ENCODE data around the gene VWC2L. TPM values are rescaled to one million over a fixed set of nuclear protein-coding genes. Genes with fewer than 3 reads are reported as not detected.

The VWC2L gene
- total and polyA plus RNA-seq, 10 donors: not detected

DNA sequence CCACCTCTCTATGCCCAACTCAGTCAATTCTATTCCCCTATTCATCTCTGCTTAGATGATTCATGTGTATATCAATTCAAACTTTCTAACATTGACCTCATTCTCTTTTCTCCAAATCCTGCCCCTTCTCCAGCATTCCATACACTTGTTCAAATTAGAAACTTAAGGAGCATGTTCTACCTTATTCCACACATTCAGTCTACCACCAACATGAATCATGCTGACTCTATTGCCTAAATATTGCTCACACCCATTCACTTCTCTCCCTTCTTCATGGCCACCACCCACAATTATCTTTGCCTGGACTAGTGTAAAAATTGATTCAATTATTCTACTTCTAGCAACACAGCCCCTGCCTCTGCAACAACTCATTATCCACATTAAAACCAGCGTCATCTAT is 147.5 kb downstream of the VWC2L start:
- intact Hi-C loops (cut with DNase I; ENCODE audit: low total_unique reads): no loop called here
- H3K27me3 ChIP-seq (replicated peaks in 1 of 7): no peaks in the 10 kb centered on the region
- DNase-seq: no peak
- TF ChIP-seq POLR2AphosphoS5 (IDR thresholded peaks at IDR 0.05): no peak
- TF ChIP-seq, protein P1, sequence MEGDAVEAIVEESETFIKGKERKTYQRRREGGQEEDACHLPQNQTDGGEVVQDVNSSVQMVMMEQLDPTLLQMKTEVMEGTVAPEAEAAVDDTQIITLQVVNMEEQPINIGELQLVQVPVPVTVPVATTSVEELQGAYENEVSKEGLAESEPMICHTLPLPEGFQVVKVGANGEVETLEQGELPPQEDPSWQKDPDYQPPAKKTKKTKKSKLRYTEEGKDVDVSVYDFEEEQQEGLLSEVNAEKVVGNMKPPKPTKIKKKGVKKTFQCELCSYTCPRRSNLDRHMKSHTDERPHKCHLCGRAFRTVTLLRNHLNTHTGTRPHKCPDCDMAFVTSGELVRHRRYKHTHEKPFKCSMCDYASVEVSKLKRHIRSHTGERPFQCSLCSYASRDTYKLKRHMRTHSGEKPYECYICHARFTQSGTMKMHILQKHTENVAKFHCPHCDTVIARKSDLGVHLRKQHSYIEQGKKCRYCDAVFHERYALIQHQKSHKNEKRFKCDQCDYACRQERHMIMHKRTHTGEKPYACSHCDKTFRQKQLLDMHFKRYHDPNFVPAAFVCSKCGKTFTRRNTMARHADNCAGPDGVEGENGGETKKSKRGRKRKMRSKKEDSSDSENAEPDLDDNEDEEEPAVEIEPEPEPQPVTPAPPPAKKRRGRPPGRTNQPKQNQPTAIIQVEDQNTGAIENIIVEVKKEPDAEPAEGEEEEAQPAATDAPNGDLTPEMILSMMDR (IDR thresholded peaks at IDR 0.05 in 8 of 11, conservative IDR thresholded peaks at IDR 0.05 in 3 of 11): no peak
- no peak for TF ChIP-seq POLR2A (IDR thresholded peaks at IDR 0.05)
- no peak overlapping the region for H3K4me3 ChIP-seq
- H3K36me3 ChIP-seq: no peaks in the 10 kb centered on the region
- 86 to 95% (median 87%) methylated on average over 1 of the region's 1 CpG for WGBS, 5 donors
- no peaks in the 10 kb centered on the region for H3K9me3 ChIP-seq
- H3K27ac ChIP-seq: no peak overlapping the region
- H3K4me1 ChIP-seq: no peaks in the 10 kb centered on the region

DNA sequence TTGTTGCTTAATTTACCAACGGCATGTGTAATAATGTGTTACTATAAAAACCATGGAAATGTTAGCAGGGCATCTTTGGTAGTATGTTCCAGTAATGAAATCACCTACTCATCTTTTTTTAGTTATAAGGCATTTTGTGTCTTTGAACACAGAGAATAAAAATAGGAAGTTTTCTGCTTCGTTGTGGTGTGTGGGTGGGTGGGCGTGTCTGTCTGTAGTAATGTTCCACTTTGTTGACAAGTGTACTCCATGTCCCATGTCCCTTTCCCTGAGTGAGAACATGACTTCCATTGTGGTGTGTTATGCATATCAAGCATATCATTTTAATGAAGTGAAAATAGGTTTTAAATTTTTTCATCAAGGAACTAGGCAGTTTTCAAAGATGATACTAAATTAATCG is 149.3 kb downstream of the VWC2L start:
- H3K4me1 ChIP-seq: no peaks in the 10 kb centered on the region
- H3K27me3 ChIP-seq (replicated peaks in 1 of 7): no peaks in the 10 kb centered on the region
- WGBS, 5 donors: 57 to 65% (median 63%) methylated on average over 4 of the region's 4 CpGs
- no peaks in the 10 kb centered on the region for H3K36me3 ChIP-seq
- DNase-seq: no peak
- no peaks in the 10 kb centered on the region for H3K9me3 ChIP-seq
- no peak overlapping the region for H3K27ac ChIP-seq
- TF ChIP-seq POLR2AphosphoS5 (IDR thresholded peaks at IDR 0.05) (no peak), POLR2A (IDR thresholded peaks at IDR 0.05) (no peak)
- TF ChIP-seq, protein P1 (IDR thresholded peaks at IDR 0.05 in 8 of 11, conservative IDR thresholded peaks at IDR 0.05 in 3 of 11): no peak
- intact Hi-C loops (cut with DNase I; ENCODE audit: low total_unique reads): no loop called here
- no peak overlapping the region for H3K4me3 ChIP-seq

DNA sequence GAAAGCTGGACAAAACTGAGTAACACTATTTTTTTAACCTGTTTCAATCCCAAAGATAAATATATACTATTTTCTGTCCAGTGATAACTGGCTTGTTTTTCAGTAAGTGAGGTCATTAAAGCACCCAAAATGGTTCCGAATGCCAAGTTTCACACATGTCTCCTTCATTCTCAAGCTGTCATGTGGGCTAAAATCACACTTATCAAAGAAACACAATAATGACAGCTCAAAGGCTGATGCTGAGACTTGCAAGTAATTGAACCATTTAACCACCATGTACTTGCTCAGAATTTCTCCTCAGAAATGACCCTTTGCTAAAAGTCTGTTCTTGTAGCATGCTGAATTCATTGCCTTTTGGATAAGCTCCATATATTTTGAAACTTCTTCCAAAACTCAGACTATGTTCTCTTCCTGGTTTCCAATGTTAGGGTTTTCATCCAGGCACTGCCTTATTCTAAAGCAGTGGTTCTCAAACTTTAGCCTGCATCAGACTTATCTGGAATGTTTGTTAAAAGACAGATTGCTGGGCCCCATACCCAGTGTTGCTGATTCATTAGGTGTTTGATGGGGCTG is 149.8 kb downstream of the VWC2L start:
- intact Hi-C loops (cut with DNase I; ENCODE audit: low total_unique reads): no loop called here
- H3K4me3 ChIP-seq: no peak overlapping the region
- DNase-seq: no peak
- H3K9me3 ChIP-seq: no peaks in the 10 kb centered on the region
- no peaks in the 10 kb centered on the region for H3K27me3 ChIP-seq (replicated peaks in 1 of 7)
- no peaks in the 10 kb centered on the region for H3K36me3 ChIP-seq
- H3K4me1 ChIP-seq: no peaks in the 10 kb centered on the region
- H3K27ac ChIP-seq: no peak overlapping the region
- TF ChIP-seq POLR2A (IDR thresholded peaks at IDR 0.05) (no peak), POLR2AphosphoS5 (IDR thresholded peaks at IDR 0.05) (no peak)
- TF ChIP-seq, protein P1 (IDR thresholded peaks at IDR 0.05 in 8 of 11, conservative IDR thresholded peaks at IDR 0.05 in 3 of 11): no peak
- 80 to 90% (median 89%) methylated on average over 1 of the region's 1 CpG for WGBS, 5 donors

DNA sequence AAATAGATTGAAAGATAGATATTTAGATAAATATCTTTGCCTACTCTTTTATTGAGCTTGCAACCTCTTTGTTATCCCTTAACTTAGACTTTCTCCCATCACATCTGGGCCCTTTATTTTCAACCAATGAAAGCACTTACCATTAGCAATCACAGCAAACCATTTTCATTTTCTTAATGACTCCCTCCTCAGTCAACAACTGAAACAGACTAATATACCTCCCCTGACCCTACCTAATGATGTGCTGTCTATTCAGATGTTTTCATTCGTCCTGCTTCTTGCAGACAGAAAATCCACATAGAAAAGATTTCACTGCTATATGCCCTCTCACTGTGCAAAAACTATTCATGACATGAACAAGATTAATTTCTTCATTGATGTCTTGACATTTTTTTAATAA is 154.4 kb downstream of the VWC2L start:
- H3K27me3 ChIP-seq (replicated peaks in 1 of 7): no peaks in the 10 kb centered on the region
- H3K4me3 ChIP-seq: no peak overlapping the region
- TF ChIP-seq POLR2AphosphoS5 (IDR thresholded peaks at IDR 0.05) (no peak), POLR2A (IDR thresholded peaks at IDR 0.05) (no peak)
- TF ChIP-seq, protein P1 (IDR thresholded peaks at IDR 0.05 in 8 of 11, conservative IDR thresholded peaks at IDR 0.05 in 3 of 11): no peak
- no peak for DNase-seq
- 64 to 85% (median 73%) methylated on average over 1 of the region's 1 CpG for WGBS, 5 donors
- no peaks in the 10 kb centered on the region for H3K36me3 ChIP-seq
- no peak overlapping the region for H3K27ac ChIP-seq
- H3K9me3 ChIP-seq: no peaks in the 10 kb centered on the region
- H3K4me1 ChIP-seq: no peaks in the 10 kb centered on the region
- intact Hi-C loops (cut with DNase I; ENCODE audit: low total_unique reads): no loop called here

All from spleen (tissue), 11 donors.